Esophagus (tissue), 2 donors: ENCODE measurements around the gene ROBO4. TPM values are rescaled to one million over a fixed set of nuclear protein-coding genes. Genes with fewer than 3 reads are reported as not detected.

Experiments used
- H3K27ac ChIP-seq, 2 donors: one replicate each; pipeline ENCODE4 v1.5.1; 2013; ENCODE audit warnings: low read depth in 2 of 2, mild to moderate bottlenecking in 2 of 2, inconsistent platforms in 1 of 2, low read length in 1 of 2, moderate library complexity in 1 of 2
- H3K27me3 ChIP-seq, 2 donors: one replicate each; pipeline ENCODE4 v1.6.1; 2013; ENCODE audit warnings: low read length in 2 of 2, control low read depth in 1 of 2, mild to moderate bottlenecking in 1 of 2; ENCODE audit not compliant: insufficient read depth in 2 of 2, control insufficient read depth in 1 of 2
- H3K36me3 ChIP-seq, 2 donors: one replicate each; pipeline ENCODE4 v1.6.1; 2013; ENCODE audit warnings: low read length in 1 of 2; ENCODE audit not compliant: control insufficient read depth in 2 of 2, insufficient read depth in 2 of 2
- H3K4me1 ChIP-seq, 2 donors: one replicate each; pipeline ENCODE4 v1.6.1; 2013; ENCODE audit warnings: low read length in 1 of 2; ENCODE audit not compliant: control insufficient read depth in 2 of 2, insufficient read depth in 2 of 2
- H3K4me3 ChIP-seq, 2 donors: one replicate each; pipeline ENCODE4 v1.5.1; 2013; ENCODE audit warnings: low read length in 2 of 2, mild to moderate bottlenecking in 2 of 2, low read depth in 1 of 2, moderate library complexity in 1 of 2
- H3K9me3 ChIP-seq, 2 donors: one replicate each; pipeline ENCODE4 v1.6.1; 2013; ENCODE audit warnings: mild to moderate bottlenecking in 2 of 2, low read depth in 1 of 2, low read length in 1 of 2, moderate library complexity in 1 of 2; ENCODE audit not compliant: control insufficient read depth in 2 of 2, insufficient read depth in 1 of 2
- WGBS, 2 donors: extraction: QIAGEN DNeasy Blood & Tissue Kit; methylation state at CpG; one replicate each; pipeline ENCODE4 v1.1.7; 2013; 5-methylcytosine and 5-hydroxymethylcytosine counted together
- polyA plus RNA-seq, 2 donors: library from polyadenylated mRNA; stranded (reverse); fragments of 200-250 nt; gene quantifications; one replicate each; pipeline ENCODE4 v1.2.3, GENCODE V29; 2013
- donor health status: healthy with polysubstance abuse.
- donor health status: Bipolar disorder and iron deficiency.

ROBO4 gene
- polyA plus RNA-seq, 2 donors: 3.2 TPM

GRCh38 chr11:124869331-124869730, 28.3 kb downstream of the ROBO4 start:
- Histone ChIP-seq H3K4me3 (no peak overlapping the region), H3K9me3 (peaks cover 0 to 6% of the 10 kb centered on the region in 2 donors), H3K27me3 (peaks cover 13 to 30% of the 10 kb centered on the region in 2 donors), H3K36me3 (no peaks in the 10 kb centered on the region), H3K4me1 (peaks cover 4 to 6% of the 10 kb centered on the region in 2 donors), H3K27ac (no peak overlapping the region)
- 5% methylated on average over 16 of the region's 16 CpGs for WGBS, 2 donors

- Histone ChIP-seq H3K27ac (no peak overlapping the region), H3K36me3 (no peaks in the 10 kb centered on the region), H3K4me3 (no peak overlapping the region), H3K9me3 (peaks cover 0 to 6% of the 10 kb centered on the region in 2 donors), H3K27me3 (peaks cover 13 to 33% of the 10 kb centered on the region in 2 donors), H3K4me1 (peaks cover 4 to 6% of the 10 kb centered on the region in 2 donors)
- 9 to 11% methylated on average over 63 of the region's 63 CpGs for WGBS, 2 donors
These were observed 29.1 kb downstream of the ROBO4 start for GRCh38 chr11:124868331-124869274.

GRCh38 chr11:124867700-124868099, 30.0 kb downstream of the ROBO4 start:
- Histone ChIP-seq H3K4me1 (peaks cover 6 to 8% of the 10 kb centered on the region in 2 donors), H3K4me3 (no peak overlapping the region), H3K27me3 (peaks cover 13 to 39% of the 10 kb centered on the region in 2 donors), H3K27ac (no peak overlapping the region), H3K9me3 (peaks cover 0 to 6% of the 10 kb centered on the region in 2 donors), H3K36me3 (no peaks in the 10 kb centered on the region)
- 4% methylated on average over 8 of the region's 8 CpGs for WGBS, 2 donors

GRCh38 chr11:124865902-124866851, 31.5 kb downstream of the ROBO4 start:
- Histone ChIP-seq H3K27ac (no peak overlapping the region), H3K36me3 (no peaks in the 10 kb centered on the region), H3K4me1 (peaks cover 6 to 8% of the 10 kb centered on the region in 2 donors), H3K9me3 (peaks cover 0 to 6% of the 10 kb centered on the region in 2 donors), H3K4me3 (no peak overlapping the region), H3K27me3 (peaks cover 13 to 46% of the 10 kb centered on the region in 2 donors)
- 5 to 7% methylated on average over 61 to 62 of the region's 62 CpGs for WGBS, 2 donors

- Histone ChIP-seq H3K4me3 (no peak within 1 kb of the TSS), H3K36me3 (no peaks in the 10 kb centered on the region), H3K27me3 (peaks cover 13 to 46% of the 10 kb centered on the region in 2 donors), H3K9me3 (peaks cover 0 to 6% of the 10 kb centered on the region in 2 donors), H3K4me1 (peaks cover 6 to 8% of the 10 kb centered on the region in 2 donors), H3K27ac (no peak within 1 kb of the TSS)
- WGBS, 2 donors: 4% methylated on average over 37 to 53 of the region's 53 CpGs
These were observed 32.3 kb downstream of the ROBO4 start, which contains the start of gene ROBO3 for GRCh38 chr11:124865181-124865901. Gene ROBO3 (plus strand): TSS chr11:124865432. CDS start chr11:124865578, 146 bp downstream.

- H3K27me3 ChIP-seq: peaks cover 13 to 46% of the 10 kb centered on the region in 2 donors
- WGBS, 2 donors: 6 to 8% methylated on average over 9 of the region's 9 CpGs
These were observed 32.8 kb downstream of the ROBO4 start for GRCh38 chr11:124864892-124865180.

GRCh38 chr11:124864176-124864891, 33.3 kb downstream of the ROBO4 start:
- WGBS, 2 donors: 14% methylated on average over 18 of the region's 18 CpGs
- no peak overlapping the region for H3K4me3 ChIP-seq
- peaks cover 6 to 8% of the 10 kb centered on the region in 2 donors for H3K4me1 ChIP-seq
- peaks cover 0 to 6% of the 10 kb centered on the region in 2 donors for H3K9me3 ChIP-seq
- no peak overlapping the region for H3K27ac ChIP-seq
- H3K27me3 ChIP-seq: peaks cover 10 to 46% of the 10 kb centered on the region in 2 donors
- no peaks in the 10 kb centered on the region for H3K36me3 ChIP-seq

More at GRCh38 chr11:124864892-124865180, 32.8 kb downstream of the ROBO4 start:
- no peak overlapping the region for H3K4me3 ChIP-seq
- no peak overlapping the region for H3K27ac ChIP-seq
- H3K9me3 ChIP-seq: peaks cover 0 to 6% of the 10 kb centered on the region in 2 donors
- no peaks in the 10 kb centered on the region for H3K36me3 ChIP-seq
- peaks cover 6 to 8% of the 10 kb centered on the region in 2 donors for H3K4me1 ChIP-seq

- peaks cover 10 to 46% of the 10 kb centered on the region in 2 donors for H3K27me3 ChIP-seq
- 3 to 6% methylated on average over 9 of the region's 9 CpGs for WGBS, 2 donors
These were observed 33.9 kb downstream of the ROBO4 start for GRCh38 chr11:124863826-124864165.

More at GRCh38 chr11:124863826-124864165, 33.9 kb downstream of the ROBO4 start:
- Histone ChIP-seq H3K36me3 (no peaks in the 10 kb centered on the region), H3K4me3 (no peak overlapping the region), H3K4me1 (peaks cover 6 to 8% of the 10 kb centered on the region in 2 donors), H3K27ac (no peak overlapping the region), H3K9me3 (peaks cover 0 to 6% of the 10 kb centered on the region in 2 donors)
